Measurements from ENCODE around the gene MAST4.
"Not testable (repeated sequence)": the region's sequence is repeated elsewhere in the genome, so short reads cannot be mapped to it uniquely, and the experiment has no call there.

MAST4 gene

DNA sequence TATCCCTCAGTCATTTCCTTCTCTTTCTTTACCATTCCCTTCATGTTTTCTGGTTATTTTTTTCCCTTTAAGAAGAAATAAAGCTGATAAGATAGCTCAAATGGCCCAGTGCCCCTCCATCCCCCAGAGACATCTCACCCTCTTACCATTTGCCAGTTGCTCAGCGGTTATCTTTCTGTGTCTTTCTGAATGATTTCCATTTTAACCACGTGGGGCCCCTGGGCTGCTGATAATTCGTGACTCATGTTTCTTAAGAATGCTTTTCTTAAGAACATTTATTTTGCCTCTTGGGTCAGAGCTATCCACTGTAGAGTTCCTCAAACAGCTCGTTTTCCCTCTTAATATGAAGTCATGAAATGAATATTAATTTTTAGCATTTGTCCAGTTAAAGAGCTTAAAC is 147.8 kb downstream of the MAST4 start:
- no peak for DNase-seq (ENCODE audit: low spot score)

DNA sequence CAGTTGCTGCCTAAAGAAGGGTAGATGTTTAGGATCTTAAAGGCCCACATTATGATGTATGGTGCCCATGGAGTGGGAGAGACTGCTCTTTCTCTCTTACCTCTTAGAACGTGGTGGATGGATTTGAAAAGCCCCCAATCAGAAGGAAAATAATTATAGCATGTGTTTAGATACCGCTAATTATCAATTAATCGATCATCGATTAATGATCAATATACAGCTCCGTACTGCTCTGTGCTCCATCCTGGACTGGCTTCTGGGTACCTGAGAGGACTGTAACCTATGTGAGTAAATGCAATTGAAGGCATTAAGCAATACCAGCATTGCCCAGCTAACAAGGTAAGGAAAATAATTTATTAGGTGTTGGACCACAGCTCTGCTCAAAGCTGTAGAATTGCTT is 149.1 kb downstream of the MAST4 start:
- DNase-seq (ENCODE audit: low spot score) = no peak

DNA sequence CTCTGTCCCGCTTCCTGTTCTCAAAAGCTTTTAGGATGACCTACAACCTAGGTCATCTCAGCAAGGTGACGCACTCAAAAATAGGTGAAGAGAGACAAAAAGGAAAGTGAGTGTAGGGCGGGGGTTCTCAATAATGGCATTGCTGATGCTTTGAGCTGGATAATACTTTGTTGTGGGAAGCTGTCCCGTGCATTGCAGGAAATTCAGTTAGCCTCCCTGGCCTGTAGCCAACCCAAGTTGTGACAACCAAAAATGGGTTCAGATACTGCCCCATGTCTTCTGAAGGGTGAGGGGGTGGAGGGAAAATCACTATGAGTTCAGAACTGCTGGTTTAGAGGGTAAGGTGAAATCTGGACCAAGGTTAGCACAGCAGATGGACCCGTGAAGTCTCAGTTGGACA is 151.4 kb downstream of the MAST4 start:
- DNase-seq (ENCODE audit: low spot score) = no peak

DNA sequence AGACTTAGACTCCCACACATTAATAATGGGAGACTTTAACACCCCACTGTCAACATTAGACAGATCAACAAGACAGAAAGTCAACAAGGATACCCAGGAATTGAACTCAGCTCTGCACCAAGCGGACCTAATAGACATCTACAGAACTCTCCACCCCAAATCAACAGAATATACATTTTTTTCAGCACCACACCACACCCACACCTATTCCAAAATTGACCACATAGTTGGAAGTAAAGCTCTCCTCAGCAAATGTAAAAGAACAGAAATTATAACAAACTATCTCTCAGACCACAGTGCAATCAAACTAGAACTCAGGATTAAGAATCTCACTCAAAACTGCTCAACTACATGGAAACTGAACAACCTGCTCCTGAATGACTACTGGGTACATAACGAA is 156.5 kb downstream of the MAST4 start:
- not testable (repeated sequence) for DNase-seq (ENCODE audit: low spot score)

DNA sequence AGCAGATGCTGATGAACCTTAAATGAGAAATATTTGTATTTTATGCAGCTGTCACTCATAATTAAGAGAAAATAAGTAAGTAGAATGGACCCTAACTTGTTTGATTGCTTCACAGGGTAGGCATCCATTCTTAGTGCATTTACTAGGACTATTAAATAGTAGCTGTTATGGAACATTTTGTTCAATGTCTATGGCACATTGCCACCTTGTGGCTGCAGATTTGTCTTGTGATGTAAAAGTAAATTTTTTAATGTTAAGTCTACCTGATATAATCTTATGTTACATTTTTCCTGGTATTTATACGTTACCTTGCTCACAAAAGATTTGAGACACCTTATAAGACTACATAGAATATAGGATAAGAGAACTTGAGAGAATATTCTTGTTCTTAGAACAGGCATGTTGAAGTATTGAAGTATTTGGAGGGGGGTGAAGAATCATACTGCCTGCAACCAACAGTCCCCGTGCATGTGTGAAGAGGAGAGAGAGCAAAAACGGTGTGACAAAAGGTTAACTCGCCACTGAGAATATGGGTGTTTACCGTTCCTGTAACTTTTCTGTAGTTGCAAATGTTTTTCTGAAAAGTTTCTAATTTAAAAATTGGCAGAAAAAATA is 161.1 kb downstream of the MAST4 start:
- peak; percentile 15 for DNase-seq (ENCODE audit: low spot score)

DNA sequence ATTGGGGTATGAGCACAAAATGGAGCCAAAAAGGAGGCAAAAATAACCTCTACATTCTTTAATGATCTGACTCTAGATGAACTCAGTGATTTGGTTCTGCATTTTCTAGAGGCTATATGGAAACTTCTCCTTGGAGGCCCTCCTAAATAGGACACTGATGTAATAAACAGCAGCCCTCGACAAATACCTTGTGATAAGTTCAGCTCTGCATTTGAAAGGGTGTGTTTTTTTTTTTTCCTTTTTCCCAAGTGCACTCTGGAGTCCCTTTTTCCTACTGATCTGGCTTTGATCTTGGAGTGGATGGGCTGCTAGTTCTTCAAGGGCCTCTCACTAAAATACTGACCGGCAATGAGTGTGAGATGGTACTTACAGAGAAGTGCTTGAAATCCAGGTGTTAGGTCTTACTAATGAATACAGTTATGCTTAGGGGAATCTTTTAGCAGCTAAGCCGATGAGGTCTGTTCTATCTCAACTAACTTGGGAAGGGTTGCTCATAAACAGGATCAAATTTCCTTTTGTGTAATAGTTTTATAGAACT is 161.7 kb downstream of the MAST4 start:
- no peak for DNase-seq (ENCODE audit: low spot score)

DNA sequence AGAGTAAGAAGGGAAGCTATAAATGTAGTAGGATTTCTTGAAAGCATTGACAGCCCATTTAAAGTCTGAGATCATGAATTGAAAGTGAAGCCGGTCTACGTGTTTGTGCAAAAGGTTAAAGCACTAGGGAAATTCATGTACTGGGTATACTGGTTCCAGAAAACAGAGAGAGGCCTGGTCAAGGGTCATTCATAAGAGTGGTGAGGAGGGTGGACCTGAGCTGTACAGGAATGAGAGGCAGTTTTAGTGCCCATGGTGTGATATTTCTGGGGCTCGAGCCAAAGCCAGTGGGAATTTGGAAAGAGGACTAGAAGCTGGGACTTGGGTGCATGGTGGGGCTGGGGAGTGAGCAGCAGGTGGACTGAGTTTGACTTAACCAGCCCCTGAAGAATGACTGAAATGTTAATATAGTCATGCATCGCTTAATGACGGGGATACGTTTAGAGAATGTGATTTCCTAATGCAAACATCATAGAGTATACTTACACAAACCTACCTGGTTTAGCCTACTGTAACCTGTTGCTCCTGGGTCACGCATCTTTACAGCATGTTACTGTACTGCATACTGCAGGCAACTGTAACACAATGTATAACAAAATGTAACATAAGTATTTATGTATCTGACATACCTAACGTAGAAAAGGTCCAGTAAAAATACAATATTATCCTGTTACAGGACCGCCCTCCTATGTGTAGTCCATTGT is 173.0 kb downstream of the MAST4 start:
- no peak for DNase-seq (ENCODE audit: low spot score)

DNA sequence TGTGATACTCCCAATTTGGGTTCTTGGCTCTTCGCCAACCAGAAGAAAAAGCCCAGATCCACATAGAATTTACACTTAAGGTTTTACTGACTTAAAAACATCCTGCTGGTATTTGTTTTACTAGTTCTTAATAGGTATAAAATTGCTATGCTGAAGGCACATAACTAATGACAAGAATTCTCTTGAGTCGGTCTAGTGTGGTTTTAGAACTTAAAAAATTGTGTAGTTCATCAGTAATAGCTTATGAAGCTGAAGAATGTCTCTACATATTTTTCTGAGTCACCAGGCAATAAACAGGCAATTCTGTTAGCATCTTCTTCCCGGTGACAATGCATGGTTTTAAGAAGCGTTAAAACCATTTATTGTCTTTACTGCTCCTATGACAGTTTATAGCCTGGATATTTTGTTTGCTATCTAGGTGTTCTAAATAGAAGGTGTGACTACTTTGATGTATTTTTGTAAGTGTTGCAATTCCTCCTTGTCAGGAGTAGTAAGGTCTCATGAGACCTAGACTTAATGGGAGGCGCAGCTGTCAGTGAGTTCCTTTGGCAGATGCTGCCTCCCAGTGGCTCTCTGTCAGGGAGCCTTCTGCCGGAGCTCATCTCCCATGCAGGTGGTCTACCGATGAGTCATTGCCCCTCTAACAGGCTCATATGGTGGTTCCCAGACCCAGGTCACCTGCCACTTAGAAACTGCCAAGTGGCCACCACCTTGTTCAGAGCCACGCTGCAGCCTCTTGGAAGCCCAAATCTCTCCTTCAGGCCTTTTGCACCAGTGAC is 173.8 kb downstream of the MAST4 start:
- no peak for DNase-seq (ENCODE audit: low spot score)

DNA sequence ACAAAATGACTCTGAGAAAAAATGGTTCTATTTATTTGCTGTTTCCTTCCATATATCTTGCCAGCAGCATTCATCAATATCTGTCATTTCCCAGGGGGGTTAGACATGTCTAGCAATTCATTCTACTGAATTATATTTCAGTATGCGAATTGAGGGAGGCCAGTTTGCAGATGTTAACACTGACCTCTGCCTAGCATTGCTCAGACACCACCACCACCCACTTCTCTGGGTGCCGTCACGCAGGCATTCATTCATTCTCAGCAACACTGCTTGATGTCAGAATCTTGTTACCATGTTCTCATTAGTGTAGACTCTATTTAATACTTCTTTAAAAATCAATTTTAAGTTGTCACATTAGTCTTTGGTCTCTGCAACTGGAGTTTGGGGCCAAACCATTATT is 181.7 kb downstream of the MAST4 start:
- DNase-seq (ENCODE audit: low spot score) = no peak

DNA sequence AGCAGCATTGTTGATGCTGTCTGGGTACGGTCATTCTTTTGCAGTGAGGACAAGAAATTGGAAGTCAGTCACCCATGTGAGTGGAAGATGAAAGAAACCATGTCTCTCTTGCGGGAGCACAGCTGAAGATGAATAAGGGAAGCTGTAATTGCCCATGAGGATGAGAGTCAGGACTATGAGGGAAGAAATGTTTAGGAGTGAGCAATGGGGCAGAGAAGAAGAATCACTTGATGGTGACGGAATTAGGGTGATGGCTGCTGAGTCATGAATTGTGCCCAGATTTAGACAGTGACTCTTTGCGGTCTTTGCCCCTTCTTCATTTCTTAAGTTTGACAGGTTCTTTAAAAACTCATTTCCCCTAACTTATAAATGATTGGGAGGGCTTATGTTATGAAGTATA is 183.3 kb downstream of the MAST4 start:
- DNase-seq (ENCODE audit: low spot score) = no peak

DNA sequence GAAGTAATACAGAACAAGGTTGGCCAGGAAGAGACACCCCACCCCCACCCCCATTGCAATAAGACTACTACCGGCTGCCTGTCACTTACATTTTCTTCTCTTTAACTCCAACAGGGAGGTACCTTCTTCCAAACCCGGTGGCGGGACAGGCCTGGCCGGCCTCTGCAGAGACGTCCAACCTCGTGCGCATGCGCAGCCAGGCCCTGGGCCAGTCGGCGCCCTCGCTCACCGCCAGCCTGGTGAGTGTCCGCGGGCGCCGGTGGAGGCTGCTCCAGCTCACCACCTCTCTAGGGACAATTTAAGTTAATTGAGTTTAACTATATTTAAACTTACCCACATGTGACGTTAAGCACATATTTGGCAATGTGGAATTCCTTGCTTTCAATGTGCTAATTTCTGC is 192.4 kb downstream of the MAST4 start:
- DNase-seq (ENCODE audit: low spot score) = no peak

DNA sequence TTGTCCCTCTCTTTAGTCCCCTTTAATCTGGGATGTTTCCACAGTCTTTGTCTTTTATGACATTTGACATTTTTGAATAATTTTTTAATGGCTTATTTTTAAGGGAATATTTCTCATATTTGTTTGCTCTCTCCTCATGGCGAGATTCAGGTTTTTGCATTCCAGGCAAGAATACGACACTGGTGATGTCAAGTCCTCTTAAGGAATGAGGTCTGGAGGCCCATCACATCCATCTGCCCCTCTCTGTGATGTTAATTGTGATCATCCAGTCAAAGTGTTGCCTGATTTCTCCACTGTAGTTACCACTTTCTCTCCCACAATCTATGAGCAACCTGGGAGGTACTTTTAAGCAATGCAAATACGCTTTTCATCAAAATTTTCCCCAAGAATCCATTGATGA is 193.2 kb downstream of the MAST4 start:
- DNase-seq (ENCODE audit: low spot score) = no peak

DNA sequence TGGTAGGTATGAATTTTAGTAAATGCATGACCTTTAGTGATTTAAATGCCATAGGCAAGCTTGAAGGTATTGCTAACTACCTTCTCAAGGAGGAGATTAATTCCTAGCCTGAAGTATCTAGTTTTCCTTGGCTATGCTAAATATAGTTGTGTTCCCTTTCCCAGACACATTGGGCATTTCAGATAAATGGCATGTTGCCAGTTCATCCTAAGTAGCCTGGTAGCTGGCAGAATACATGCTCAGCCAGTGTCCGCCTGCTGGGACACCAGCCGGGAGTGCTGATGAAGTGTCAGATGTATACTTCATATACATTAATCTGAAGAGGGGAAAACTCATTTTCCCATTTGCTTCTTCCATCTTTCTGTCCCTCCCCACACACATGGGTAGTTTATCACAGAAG is 196.9 kb downstream of the MAST4 start:
- DNase-seq (ENCODE audit: low spot score) = no peak

DNA sequence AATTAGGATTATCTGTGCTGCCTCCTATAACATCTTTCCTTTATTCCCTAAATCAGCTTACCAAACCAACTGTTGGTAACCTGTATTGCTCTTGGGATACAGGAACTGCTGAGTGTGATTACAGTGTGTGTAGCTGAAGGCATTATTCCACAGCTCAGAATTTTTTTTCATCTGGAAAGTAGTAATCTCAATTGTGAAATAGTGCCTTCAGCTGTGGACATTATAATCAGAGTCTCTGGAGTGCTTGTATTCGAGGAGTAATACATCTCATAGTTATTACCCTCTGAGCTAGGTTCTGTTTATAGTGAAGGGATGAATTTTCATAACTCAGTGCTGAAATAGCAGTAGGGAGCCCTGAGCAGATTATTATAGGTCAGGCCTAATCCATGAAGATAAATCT is 199.5 kb downstream of the MAST4 start:
- DNase-seq (ENCODE audit: low spot score) = no peak

DNA sequence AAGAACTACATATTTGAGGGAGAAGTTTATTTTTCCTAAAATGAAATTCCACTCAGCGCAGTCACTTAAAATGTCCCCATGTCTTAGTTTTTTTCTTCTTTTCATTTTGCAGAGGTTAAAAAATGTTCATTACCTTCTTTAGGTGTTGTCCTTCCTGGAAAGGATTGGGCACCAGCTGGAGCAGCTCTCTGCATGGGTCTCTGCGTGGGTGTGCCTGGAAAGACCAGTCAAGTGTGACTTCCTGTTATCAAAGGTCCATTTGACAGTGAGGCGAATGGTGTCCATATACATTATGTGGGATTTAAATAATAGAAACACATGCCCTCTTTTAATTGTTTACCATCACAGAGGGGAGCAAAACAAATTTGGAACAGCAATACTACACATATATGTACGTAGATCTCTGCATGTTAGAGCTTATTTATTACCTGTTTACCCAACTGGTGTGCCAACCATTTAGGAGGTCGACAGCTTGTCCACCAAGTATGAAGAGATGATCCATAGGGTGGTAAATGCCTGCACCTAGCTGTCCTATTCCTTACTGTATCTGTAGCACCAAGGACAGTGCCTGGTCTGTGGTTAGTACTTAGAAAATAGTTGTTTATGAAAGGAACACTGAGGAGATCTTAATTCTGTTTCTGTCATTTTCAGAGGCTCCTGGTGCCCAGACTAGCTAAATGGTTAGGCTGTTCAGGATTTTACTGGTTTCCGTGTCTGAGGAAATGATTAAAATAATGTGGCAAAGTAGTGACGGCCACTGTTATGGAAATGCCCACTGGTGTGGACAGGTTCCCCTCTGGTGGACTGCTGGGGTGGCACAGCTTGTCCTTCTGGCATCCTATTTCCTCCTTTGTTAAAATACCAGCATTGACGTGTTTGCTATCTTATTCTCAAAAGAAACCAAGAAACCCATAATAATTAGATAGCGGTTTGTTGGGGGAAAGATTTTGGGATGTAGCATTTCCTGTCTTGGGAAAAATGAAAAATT is 200.4 kb downstream of the MAST4 start:
- DNase-seq (ENCODE audit: low spot score) = no peak

DNA sequence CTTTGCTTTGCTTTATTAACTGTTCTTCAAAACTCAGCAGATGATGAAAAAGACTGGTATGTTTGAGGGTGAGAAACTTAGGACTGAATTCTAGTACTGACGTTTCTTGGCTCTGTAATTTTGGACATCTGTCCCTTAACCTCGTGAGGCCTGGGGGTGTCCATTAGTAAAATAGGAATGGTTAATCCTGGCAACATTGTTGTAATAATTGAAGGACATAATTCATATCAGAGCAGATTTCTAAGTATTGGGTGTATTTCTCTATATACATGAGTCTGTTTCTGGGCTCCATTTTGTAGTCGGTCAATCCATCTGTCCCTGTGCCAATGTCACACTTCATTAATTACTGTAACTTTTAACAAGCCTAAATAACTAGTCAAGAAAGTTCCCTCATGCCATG is 206.7 kb downstream of the MAST4 start:
- no peak for DNase-seq (ENCODE audit: low spot score)

DNA sequence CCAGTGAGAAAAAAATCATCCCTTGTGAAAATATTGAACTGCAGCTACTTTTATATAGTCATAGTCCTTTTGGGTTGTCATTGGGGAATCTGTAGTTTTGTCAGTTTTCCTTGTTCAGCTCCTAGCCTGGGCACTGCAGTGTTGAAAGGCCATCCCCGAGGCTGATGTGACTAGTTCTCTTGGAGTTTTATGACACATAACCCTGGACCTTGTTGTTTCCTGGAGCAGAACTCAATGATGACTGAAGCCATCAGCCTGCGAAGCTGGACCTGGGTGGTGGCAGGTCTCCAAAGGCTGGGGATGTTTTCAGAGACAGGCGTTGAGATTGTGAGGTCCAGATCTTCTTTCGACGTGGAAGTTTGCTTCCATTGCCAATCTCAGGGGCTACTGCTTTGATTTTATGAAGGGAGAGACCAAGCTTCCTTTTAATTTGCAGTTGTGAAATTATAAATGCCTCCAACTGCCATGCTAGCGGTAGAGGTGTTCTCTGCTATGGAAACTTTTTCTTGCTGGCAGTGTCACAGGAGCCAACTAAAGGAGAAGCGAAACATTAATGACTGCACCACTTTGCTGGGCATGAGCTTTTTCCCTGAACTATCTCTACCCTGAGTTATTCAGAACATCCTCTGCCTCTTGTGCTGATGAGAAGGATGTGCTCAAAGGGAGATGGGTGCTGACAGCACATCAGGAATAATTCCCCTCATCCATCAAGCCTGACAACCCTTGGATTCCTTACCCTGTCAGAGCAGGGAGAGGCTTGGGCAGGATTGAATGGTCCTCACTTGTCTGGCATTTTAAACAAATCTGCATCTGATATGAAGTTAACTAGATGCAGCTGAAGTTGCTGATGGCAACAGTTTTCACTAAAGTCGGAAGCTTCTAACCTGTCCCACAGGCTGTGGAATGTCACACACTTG is 209.6 kb downstream of the MAST4 start:
- DNase-seq (ENCODE audit: low spot score) = no peak

DNA sequence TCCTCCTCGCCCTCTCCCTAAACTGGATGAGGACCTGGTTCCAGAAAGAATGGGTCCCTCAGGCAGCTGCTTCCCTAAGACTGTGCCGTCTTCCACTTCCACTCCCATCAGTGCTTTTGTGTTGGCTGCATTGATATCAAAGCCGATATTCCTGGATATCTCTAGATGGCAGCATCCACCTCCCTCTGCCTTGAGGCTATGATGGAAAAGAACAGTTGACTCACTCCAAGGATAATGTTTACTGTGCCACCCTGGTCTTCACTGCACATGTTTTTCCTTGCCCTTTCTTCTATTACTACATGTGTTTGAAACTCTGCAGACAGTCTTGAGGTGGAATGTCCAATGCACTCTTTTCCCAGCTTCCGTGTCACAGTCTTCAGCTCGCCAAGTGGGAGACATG is 211.6 kb downstream of the MAST4 start:
- no peak for DNase-seq (ENCODE audit: low spot score)

DNA sequence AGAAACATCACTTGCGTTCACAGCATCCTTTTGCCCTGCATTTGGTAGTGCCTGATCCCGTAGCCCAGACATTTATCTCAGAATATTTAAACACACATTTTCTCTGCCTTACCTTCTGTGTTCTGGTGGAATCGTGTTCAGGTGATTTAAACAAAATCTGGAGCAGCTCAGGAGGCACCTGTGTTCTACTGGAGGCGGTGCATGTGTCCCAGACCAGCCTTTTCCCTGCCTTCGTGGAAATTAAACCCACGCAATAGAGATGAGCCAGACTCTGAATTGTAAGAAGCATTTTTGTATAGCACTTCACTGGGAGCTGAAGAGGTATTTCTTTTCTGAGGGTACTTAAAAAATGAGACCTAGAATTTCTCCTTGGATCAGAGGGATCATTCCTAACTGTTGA is 212.5 kb downstream of the MAST4 start:
- no peak for DNase-seq (ENCODE audit: low spot score)

DNA sequence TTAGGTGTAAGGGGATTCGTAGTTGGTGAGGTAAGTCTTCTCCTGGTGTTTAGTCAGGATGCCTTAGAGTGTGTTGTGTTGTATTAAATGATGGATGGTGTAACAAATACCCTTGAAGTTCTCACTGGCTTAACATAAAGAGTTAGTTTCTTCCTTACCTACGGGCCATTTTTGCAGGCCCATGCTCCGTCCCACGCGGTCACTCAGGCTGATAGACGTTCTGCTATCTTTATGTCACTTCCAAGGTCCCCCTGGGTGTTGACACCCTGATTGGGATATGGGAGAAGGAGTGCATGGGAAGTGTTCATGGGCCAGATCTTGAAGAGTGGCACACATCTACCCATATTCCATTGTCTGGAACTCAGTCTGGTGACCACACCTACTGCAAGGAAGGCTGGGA is 214.0 kb downstream of the MAST4 start:
- no peak for DNase-seq (ENCODE audit: low spot score)

DNA sequence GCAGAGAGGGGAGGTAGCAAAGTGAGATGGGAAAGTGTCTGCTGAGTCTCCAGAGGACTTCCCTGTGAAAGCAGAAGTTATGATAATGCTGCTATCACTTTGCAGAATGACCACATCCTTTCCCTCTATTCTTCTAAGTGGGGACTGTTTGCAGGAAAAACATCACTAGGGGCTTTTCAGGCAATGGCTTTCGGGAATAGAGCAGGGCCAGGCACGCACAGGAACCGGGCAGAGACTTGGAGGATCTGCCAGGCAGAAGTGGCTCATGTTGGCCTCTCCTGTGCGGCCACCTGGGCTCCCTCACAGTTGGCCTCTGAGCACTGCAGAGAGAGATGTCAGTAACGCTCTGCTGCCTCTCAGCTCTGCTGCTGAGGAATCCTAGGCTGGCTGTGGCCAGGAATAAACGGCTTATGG is 214.7 kb downstream of the MAST4 start:
- no peak for DNase-seq (ENCODE audit: low spot score)
